RPMI8226 (cell line): ENCODE measurements around the gene DPM3.
"Not testable (repeated sequence)": the region's sequence is repeated elsewhere in the genome, so short reads cannot be mapped to it uniquely, and the experiment has no call there.

ENCODE experiments used
- DNase-seq: peaks from one replicate; pipeline ENCODE4 v3.0.0-alpha.2; 2015

Gene DPM3

GRCh38 chr1:155139895-155140629 lies at the start of gene DPM3:
DPM3 (minus strand) TSS chr1:155140531; CDS start chr1:155140240, 291 bp downstream.
- peak; percentile 95 for DNase-seq

DNA sequence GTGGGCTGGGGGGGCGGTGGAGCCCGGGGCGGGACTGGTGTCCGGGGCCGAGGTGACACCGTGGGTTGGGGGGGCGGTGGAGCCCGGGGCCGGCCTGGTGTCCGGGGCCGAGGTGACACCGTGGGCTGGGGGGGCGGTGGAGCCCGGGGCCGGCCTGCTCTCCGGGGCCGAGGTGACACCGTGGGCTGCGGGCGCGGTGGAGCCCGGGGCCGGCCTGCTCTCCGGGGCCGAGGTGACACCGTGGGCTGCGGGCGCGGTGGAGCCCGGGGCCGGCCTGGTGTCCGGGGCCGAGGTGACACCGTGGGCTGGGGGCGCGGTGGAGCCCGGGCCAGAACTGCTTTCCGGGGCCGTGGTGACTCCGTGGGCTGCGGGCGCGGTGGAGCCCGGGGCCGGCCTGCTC lies 49.6 kb upstream of the DPM3 start:
- not testable (repeated sequence) for DNase-seq

DNA sequence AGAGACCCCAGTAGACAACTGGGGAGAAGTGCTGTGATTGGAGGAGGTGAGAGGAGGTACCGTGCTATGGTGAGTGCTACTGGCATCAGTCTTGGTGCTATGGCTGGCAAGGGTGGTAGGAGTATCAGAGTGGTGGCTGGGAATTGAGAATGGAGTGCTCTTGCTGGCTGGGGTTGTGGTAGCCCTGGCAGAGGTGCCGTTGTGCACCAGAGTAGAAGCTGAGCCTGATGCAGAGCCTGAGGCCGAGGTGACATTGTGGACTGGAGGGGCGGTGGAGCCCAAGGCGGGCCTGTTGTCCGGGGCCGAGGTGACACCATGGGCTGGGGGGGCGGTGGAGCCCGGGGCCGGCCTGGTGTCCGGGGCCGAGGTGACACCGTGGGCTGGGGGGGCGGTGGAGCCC lies 47.9 kb upstream of the DPM3 start:
- DNase-seq = no peak

GRCh38 chr1:155187456-155187891 lies 47.1 kb upstream of the DPM3 start:
- no peak for DNase-seq

- DNase-seq = no peak
Measured at GRCh38 chr1:155186794-155187455, 46.6 kb upstream of the DPM3 start.

- peak; percentile 57 for DNase-seq
Measured at GRCh38 chr1:155186067-155186793, 45.9 kb upstream of the DPM3 start.

GRCh38 chr1:155185783-155186066 lies 45.4 kb upstream of the DPM3 start:
- DNase-seq = no peak

DNA sequence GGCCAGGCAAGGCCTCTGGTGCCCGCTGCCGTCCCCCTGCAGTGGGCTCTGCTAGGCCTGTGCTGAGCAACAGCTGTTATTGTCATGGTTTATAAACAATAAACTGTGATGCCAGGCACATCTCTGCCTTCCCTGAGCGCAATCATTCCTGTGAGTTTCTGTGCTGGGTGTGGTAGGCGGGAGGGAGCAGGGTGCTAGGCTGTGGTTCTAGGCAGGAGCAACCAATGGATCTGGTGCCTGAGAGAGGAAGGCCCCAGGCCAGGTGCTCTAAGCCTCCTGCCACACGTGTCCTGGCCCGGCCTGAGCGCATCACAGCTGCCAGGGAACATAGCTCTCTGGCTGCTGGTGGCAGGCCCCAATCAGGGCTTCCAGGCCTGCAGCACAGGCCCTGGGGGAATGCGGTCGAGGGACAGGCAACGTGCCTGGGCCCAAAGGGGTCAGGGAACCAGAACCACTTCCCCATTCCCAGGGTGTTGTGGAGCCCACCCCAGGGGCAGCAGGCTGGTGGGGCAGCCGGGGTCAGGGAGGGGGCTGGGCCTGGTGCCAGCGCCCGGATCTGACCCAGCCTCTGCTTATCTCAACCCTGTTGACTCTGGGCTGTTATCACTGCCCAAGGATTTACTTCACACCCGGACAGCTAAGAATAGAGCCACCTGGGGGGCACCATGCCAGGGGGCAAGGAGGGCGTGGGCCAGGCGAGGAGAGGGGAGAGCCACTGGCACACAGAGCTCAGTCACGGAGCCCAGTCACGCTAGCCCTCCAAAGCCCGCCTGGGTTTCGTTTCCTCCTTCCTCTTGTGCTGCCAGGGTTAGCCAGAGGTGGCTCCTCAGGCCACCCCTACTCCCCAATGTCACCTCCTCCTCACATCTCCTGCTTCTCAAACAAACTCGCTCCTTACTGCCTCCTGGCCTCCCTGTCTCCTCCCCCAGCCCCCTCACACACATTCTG lies 44.8 kb upstream of the DPM3 start:
- peak; percentile 99 for DNase-seq

DNA sequence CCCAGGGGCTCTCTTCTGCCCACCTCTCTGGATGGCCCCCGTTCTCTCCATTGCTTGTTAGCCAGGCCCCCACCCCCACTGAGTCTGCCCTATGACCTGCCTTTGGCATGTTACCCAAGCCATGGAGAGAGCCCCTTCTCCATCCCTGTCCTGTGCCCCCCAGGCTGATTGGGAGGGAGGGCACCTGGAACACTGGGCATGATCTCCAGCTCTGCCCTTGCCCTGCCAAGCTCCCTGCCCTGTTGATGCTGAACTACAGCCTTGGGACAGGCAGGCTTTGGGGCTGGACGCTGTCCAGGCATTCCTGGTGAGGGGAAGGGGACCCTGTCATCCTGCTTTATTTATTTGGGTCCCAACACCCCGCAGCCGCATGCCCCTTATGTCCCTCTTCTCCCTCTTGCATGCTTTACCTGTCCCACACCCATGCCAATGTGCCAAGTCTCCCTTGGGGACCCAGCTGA lies 44.0 kb upstream of the DPM3 start:
- no peak for DNase-seq

GRCh38 chr1:155183775-155184221 lies 43.5 kb upstream of the DPM3 start:
- DNase-seq = no peak

- no peak for DNase-seq
Measured at GRCh38 chr1:155182052-155182550, 41.8 kb upstream of the DPM3 start.

DNA sequence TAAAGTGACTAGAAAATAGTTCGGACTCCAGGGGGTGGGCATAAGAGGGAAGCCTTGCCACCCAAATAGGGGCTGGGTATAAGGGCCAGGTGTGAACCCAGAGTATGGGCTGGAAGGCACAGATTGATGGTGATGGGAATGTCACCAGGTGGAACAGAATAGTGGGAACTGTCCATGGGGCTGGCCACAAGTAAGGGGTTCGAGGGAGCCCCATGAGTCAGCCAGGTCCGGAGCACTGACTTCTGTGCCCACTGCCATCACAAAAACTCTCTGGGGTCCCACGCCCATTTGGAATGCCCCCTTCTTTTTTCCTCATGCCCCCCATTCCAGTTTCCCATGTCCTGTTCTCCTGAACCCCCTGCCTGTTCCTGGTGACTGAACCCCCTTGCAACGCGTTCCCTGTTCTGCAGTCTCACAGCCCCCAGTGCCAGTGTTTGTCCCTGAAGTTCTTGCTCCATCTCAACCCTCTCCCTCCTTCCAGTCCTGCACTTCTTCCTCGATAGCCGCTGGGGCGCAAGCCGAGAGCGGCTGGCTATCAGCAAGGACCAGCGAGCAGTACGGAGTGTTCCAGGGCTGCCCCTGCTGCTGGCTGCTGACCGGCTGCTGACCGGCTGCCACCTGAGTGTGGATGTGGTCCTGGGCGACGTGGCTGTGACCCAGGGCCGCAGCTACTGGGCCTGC lies 41.2 kb upstream of the DPM3 start:
- no peak for DNase-seq

DNA sequence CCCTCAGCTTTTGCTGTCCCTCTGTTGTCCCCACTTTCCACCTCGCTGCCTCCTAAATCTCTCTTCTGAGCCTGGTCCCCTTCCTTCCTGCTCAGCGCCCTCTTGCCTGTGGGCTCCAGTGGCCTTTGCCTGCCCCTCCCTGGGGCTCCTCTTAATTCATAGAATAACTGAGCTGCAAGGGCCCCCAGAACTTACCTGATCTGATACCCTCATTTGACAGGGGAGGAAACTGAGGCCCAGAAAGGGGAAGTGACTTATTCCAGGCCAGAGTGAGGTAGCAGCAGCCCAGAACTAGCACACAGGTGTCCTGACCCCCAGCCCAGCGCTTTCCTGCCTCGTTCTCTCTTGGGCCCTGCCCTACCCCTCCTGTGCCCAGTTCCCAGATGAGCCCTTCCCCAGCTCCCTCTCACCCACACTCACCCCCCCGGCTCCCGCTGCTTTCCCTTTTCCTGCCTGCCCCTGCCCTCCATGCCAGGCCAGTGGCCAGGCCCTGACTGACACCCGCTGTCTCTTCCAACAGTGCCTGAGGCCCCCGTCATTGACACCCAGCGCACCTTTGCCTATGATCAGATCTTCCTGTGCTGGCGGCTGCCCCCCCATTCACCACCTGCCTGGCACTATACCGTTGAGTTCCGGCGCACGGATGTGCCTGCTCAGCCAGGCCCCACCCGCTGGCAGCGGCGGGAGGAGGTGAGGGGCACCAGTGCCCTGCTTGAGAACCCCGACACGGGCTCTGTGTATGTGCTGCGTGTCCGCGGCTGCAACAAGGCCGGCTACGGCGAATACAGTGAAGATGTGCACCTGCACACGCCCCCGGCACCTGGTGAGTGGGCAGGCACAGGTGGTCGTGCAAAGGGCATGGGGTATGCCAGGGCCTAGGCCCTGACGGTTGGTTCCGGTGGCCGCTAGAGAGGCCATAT lies 39.0 kb upstream of the DPM3 start:
- DNase-seq = no peak

DNA sequence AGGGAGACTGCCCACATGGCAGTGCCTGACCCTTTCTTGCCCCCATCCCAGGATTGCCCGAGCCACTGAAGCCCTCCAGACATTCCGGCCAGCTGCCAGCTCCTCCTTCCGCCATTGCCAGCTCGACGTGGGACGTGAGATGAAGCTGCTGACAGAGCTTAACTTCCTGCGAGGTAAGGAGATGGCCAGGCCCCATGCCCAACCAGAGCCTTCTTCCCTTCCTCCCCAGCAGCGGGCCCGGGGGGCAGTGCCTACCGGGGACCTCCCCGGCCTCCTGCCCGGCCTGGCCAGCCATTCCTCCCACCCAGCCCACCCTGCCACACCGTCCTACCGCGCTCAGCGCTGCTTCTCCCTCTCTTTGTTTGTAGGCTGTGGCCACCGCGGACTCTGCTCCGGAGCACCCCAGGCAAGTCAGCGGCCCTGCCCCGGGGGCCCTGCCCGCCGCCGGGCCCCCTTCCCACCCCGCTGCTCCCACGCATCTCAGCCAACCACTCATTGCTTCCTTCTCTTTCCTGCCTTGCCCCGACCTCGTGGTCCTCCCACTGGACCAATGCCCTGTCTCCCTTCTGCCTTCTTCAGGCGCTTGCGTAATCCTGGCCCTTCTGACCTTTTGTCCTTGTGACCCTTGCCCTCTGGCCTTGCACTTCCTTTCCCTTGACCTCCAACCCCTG lies 38.2 kb upstream of the DPM3 start:
- no peak for DNase-seq

- DNase-seq = no peak
Measured at GRCh38 chr1:155177918-155178281, 37.6 kb upstream of the DPM3 start.

- no peak for DNase-seq
Measured at GRCh38 chr1:155177192-155177917, 37.0 kb upstream of the DPM3 start.

DNA sequence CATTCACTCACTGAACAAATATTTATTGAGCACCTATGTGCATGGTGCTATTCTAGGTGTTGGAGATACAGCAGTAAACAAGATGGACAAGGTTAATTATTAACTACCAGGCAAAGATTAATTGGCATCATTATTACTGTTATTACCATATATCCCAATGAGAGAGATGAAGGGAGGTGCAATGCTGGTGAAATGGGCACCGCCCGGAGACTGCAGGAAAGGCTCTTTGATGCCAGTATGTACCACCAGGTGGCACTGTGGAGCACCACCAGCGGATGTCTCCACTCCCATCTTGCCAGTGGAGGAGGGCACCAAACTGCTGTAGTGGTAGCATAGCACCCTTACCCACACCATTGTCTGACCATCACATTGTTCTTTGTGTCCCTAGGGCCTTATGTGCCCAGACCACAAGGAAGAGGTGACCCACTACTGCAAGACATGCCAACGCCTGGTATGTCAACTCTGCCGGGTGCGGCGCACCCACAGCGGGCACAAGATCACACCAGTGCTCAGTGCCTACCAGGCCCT lies 36.3 kb upstream of the DPM3 start:
- DNase-seq = peak; percentile 92

DNA sequence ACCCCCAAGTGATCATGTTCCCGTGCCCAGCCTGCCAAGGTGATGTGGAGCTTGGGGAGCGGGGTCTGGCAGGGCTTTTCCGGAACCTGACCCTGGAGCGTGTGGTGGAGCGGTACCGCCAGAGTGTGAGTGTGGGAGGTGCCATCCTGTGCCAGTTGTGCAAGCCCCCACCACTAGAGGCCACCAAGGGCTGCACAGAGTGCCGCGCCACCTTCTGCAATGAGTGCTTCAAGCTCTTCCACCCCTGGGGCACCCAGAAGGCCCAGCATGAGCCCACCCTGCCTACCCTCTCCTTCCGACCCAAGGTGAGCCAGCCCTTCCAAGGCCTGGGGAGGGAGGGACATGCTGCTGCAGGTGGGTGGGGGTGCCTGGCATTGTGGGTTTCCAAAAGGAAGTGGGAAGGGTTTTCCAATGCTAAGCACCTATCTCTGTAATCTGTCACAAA lies 35.6 kb upstream of the DPM3 start:
- DNase-seq = peak; percentile 75

- peak; percentile 2 for DNase-seq
Measured at GRCh38 chr1:155175281-155175926, 35.1 kb upstream of the DPM3 start.
